Bronchial epithelial cell (primary cell): ENCODE data around the gene NRXN3. TPM values are rescaled to one million over a fixed set of nuclear protein-coding genes. Genes with fewer than 3 reads are reported as not detected.

Source experiments
- DNase-seq: peaks from one replicate; pipeline ENCODE4 v3.0.0-alpha.2; 2010; ENCODE audit warnings: low read depth
- FAIRE-seq: peaks from 2 replicates; lab custom pipeline; 2011; peaks lifted over from hg19 to GRCh38; lab: Jason Lieb, UNC
- H3K27me3 ChIP-seq: 2 replicates; pipeline ENCODE4 v1.5.1; 2011; ENCODE audit warnings: low read length; ENCODE audit not compliant: control insufficient read depth, insufficient read depth
- H3K36me3 ChIP-seq: 2 replicates; pipeline ENCODE4 v1.5.1; 2011; ENCODE audit warnings: low read length; ENCODE audit not compliant: control insufficient read depth, insufficient read depth
- H3K4me3 ChIP-seq: 2 replicates; pipeline ENCODE4 v1.5.1; 2011; ENCODE audit warnings: mild to moderate bottlenecking, low read depth, low read length, control low read depth
- total RNA-seq: library from RNA; depleted of rRNA; stranded (reverse); fragments of >200 nt; gene quantifications from 2 replicates; pipeline ENCODE4 v1.2.1, GENCODE V29; 2014
- TF ChIP-seq, protein P1 (sequence below): IDR thresholded peaks from 2 replicates; pipeline ENCODE4 v1.5.1; 2011; ENCODE audit warnings: mild to moderate bottlenecking, moderate library complexity, low read length, control low read depth, inconsistent platforms; ENCODE audit not compliant: insufficient read depth, severe bottlenecking

The NRXN3 gene
- total RNA-seq, 1 donor from 2014 or later = under 0.01 TPM

DNA sequence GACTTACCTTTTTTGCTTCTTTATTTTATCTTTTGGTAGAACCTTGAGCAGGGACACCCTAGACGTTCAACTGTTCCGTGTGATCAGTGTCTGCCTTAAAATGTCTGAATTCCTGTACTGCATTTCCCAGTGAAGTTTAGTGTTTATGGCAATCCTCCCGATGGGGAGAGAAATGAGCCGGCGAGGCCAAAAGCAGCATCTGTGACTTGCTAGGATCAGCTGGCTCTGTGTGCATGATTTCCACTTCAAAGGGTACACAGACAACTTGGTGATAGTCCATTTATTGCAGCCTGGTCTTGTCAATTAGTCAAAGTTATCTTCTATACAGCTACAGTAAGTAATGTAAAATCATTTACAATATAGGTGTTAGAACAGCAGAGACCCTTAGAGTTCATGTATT, 1272.6 kb downstream of the NRXN3 start:
- Histone ChIP-seq H3K4me3 (no peak overlapping the region), H3K36me3 (no peaks in the 10 kb centered on the region), H3K27me3 (no peaks in the 10 kb centered on the region)
- DNase-seq (no peak), FAIRE-seq (no peak)
- TF ChIP-seq, protein P1, sequence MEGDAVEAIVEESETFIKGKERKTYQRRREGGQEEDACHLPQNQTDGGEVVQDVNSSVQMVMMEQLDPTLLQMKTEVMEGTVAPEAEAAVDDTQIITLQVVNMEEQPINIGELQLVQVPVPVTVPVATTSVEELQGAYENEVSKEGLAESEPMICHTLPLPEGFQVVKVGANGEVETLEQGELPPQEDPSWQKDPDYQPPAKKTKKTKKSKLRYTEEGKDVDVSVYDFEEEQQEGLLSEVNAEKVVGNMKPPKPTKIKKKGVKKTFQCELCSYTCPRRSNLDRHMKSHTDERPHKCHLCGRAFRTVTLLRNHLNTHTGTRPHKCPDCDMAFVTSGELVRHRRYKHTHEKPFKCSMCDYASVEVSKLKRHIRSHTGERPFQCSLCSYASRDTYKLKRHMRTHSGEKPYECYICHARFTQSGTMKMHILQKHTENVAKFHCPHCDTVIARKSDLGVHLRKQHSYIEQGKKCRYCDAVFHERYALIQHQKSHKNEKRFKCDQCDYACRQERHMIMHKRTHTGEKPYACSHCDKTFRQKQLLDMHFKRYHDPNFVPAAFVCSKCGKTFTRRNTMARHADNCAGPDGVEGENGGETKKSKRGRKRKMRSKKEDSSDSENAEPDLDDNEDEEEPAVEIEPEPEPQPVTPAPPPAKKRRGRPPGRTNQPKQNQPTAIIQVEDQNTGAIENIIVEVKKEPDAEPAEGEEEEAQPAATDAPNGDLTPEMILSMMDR = no peak

GRCh38 chr14:79443602-79444001, 1273.4 kb downstream of the NRXN3 start:
- FAIRE-seq (no peak), DNase-seq (peak; percentile 4)
- Histone ChIP-seq H3K36me3 (no peaks in the 10 kb centered on the region), H3K4me3 (no peak overlapping the region), H3K27me3 (no peaks in the 10 kb centered on the region)
- TF ChIP-seq, protein P1 = no peak

GRCh38 chr14:79448960-79449359, 1278.8 kb downstream of the NRXN3 start:
- DNase-seq (no peak), FAIRE-seq (no peak)
- TF ChIP-seq, protein P1 = no peak

GRCh38 chr14:79451601-79452000, 1281.4 kb downstream of the NRXN3 start:
- Histone ChIP-seq H3K4me3 (no peak overlapping the region), H3K36me3 (no peaks in the 10 kb centered on the region), H3K27me3 (no peaks in the 10 kb centered on the region)
- TF ChIP-seq, protein P1 = no peak
- FAIRE-seq (no peak), DNase-seq (no peak)

More at GRCh38 chr14:79448960-79449359, 1278.8 kb downstream of the NRXN3 start:
- no peaks in the 10 kb centered on the region for H3K27me3 ChIP-seq
- H3K36me3 ChIP-seq = no peaks in the 10 kb centered on the region
- H3K4me3 ChIP-seq = no peak overlapping the region

GRCh38 chr14:79453276-79453675, 1283.1 kb downstream of the NRXN3 start:
- no peak for FAIRE-seq
- H3K36me3 ChIP-seq = no peaks in the 10 kb centered on the region
- no peak overlapping the region for H3K4me3 ChIP-seq
- TF ChIP-seq, protein P1 = no peak
- DNase-seq = no peak
- H3K27me3 ChIP-seq = no peaks in the 10 kb centered on the region

DNA sequence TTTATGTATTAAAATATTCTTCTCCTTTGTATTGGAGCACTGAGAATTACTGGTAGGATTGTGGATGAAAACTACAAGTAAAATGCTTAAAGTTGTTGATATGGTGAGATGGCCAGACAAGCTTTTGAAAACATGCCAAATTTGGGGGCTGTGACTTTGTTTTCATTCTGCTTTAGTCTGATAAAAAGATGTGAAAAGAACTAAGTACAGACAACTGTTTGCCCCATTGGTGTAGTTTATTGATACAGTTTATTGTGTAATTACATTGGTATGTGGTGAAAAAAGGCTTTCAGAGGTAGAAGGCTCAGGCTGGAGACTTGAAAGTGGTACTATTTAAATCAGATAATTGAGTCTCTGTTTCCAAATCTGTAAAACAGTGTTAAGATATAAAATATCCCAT, 1294.3 kb downstream of the NRXN3 start:
- FAIRE-seq (no peak), DNase-seq (peak; percentile 7)
- TF ChIP-seq, protein P1 = no peak
- no peaks in the 10 kb centered on the region for H3K36me3 ChIP-seq
- no peak overlapping the region for H3K4me3 ChIP-seq
- H3K27me3 ChIP-seq = no peaks in the 10 kb centered on the region
